GM23338 (cell line): ENCODE data around the gene TGFBRAP1. TPM values are rescaled to one million over a fixed set of nuclear protein-coding genes. Genes with fewer than 3 reads are reported as not detected.

Experiments used
- ATAC-seq: fragments of 200-7000 bp; cut with Tn5 transposase; 3 replicates; pipeline ENCODE4 v1.9.1; 2020
- DNase-seq: peaks from one replicate; pipeline ENCODE4 v3.0.0-alpha.2; 2015; ENCODE audit warnings: low spot score
- H2AFZ ChIP-seq: fragments of 200-600 bp; sonication (generic); 2 replicates; pipeline ENCODE4 v1.8.0; 2016; ENCODE audit warnings: antibody characterized with exemption, mild to moderate bottlenecking, moderate library complexity
- H3F3A ChIP-seq: fragments of 200-600 bp; sonication (generic); replicated peaks from 2 replicates; pipeline ENCODE4 v1.8.0; 2017; ENCODE audit warnings: antibody characterized with exemption, mixed run types, low read depth
- H3K27ac ChIP-seq: fragments of 200-600 bp; sonication (generic); 2 replicates; pipeline ENCODE4 v1.6.1; 2016; ENCODE audit warnings: low read depth
- H3K27me3 ChIP-seq: fragments of 200-600 bp; sonication (generic); 2 replicates; pipeline ENCODE4 v1.8.0; 2016; ENCODE audit warnings: mild to moderate bottlenecking, mixed run types, moderate library complexity; ENCODE audit not compliant: insufficient read depth
- H3K36me3 ChIP-seq: fragments of 200-600 bp; sonication (generic); 2 replicates; pipeline ENCODE4 v1.8.0; 2016; ENCODE audit warnings: mild to moderate bottlenecking; ENCODE audit not compliant: insufficient read depth
- H3K4me1 ChIP-seq: fragments of 200-600 bp; sonication (generic); 2 replicates; pipeline ENCODE4 v1.8.0; 2016; ENCODE audit warnings: mild to moderate bottlenecking, moderate library complexity; ENCODE audit not compliant: insufficient read depth
- H3K4me2 ChIP-seq: fragments of 200-600 bp; sonication (generic); 2 replicates; pipeline ENCODE4 v1.7.1; 2017; ENCODE audit warnings: mixed run types
- H3K4me3 ChIP-seq: fragments of 200-600 bp; sonication (generic); 2 replicates; pipeline ENCODE4 v1.6.1; 2016; ENCODE audit warnings: mixed run types
- H3K79me2 ChIP-seq: fragments of 200-600 bp; sonication (generic); replicated peaks from 2 replicates; pipeline ENCODE4 v1.8.0; 2017; ENCODE audit warnings: mild to moderate bottlenecking; ENCODE audit not compliant: insufficient read depth
- H3K9me2 ChIP-seq: fragments of 200-600 bp; sonication (generic); 2 replicates; pipeline ENCODE4 v1.8.0; 2017; ENCODE audit not compliant: insufficient read depth
- H4K20me1 ChIP-seq: fragments of 200-600 bp; sonication (generic); replicated peaks from 2 replicates; pipeline ENCODE4 v1.8.0; 2017; ENCODE audit warnings: mild to moderate bottlenecking; ENCODE audit not compliant: insufficient read depth
- H3K27ac Mint-ChIP-seq: 2 replicates; pipeline ENCODE4 v1.8.0; 2020; ENCODE audit warnings: inconsistent platforms, mild to moderate bottlenecking, moderate library complexity, mixed read lengths
- H3K27me3 Mint-ChIP-seq: 3 replicates; pipeline ENCODE4 v1.8.0; 2022; ENCODE audit warnings: low read depth, mild to moderate bottlenecking, moderate library complexity, mixed read lengths, inconsistent platforms; ENCODE audit not compliant: insufficient read depth, poor library complexity
- H3K36me3 Mint-ChIP-seq: 3 replicates; pipeline ENCODE4 v1.8.0; 2021; ENCODE audit warnings: low read depth, mild to moderate bottlenecking, inconsistent platforms, moderate library complexity, mixed read lengths
- H3K4me1 Mint-ChIP-seq: 3 replicates; pipeline ENCODE4 v1.8.0; 2020; ENCODE audit warnings: mild to moderate bottlenecking, inconsistent platforms, mixed read lengths
- H3K4me3 Mint-ChIP-seq: 3 replicates; pipeline ENCODE4 v1.8.0; 2021; ENCODE audit warnings: moderate library complexity, mild to moderate bottlenecking, inconsistent platforms, mixed read lengths
- H3K9me3 Mint-ChIP-seq: 3 replicates; pipeline ENCODE4 v1.8.0; 2020; ENCODE audit warnings: moderate library complexity, mild to moderate bottlenecking, inconsistent platforms, mixed read lengths
- CTCF ChIP-seq, 2 experiments: fragments of 200-600 bp in 1 of 2; sonication (generic) in 1 of 2; conservative IDR thresholded peaks; 2 replicates each; pipeline versions ENCODE4 v1.5.1 to v1.6.1; 2016 to 2017; ENCODE audit warnings: antibody characterized with exemption in 2 of 2, low read depth in 2 of 2, mild to moderate bottlenecking in 2 of 2, moderate library complexity in 1 of 2
- ETS1 ChIP-seq: IDR thresholded peaks from 2 replicates; pipeline ENCODE4 v1.6.1; 2016; ENCODE audit warnings: antibody characterized with exemption
- JUNB ChIP-seq: IDR thresholded peaks from one replicate; pipeline ENCODE4 v1.6.1; 2016; ENCODE audit warnings: antibody characterized with exemption; ENCODE audit not compliant: unreplicated experiment
- NANOG ChIP-seq: IDR thresholded peaks from 2 replicates; pipeline ENCODE4 v1.6.1; 2016; ENCODE audit warnings: antibody characterized with exemption, borderline replicate concordance
- POLR2AphosphoS5 ChIP-seq: IDR thresholded peaks from 2 replicates; pipeline ENCODE4 v1.6.1; 2016; ENCODE audit warnings: antibody characterized with exemption, low read depth
- STAT1 ChIP-seq: IDR thresholded peaks from one replicate; pipeline ENCODE4 v1.6.1; 2016; ENCODE audit warnings: antibody characterized with exemption; ENCODE audit not compliant: unreplicated experiment
- ZNF331 ChIP-seq: fragments of 250-450 bp; sonication (Bioruptor Pico); IDR thresholded peaks from 2 replicates; pipeline ENCODE4 v1.5.0; 2020; ENCODE audit warnings: low read depth, mild to moderate bottlenecking, moderate library complexity
- ZNF462 ChIP-seq: fragments of 250-450 bp; sonication (Bioruptor Pico); IDR thresholded peaks from 2 replicates; pipeline ENCODE4 v1.5.0; 2020; ENCODE audit warnings: mild to moderate bottlenecking, moderate library complexity
- polyA plus RNA-seq: library from polyadenylated mRNA; unstranded; fragments of >200 nt; fragmentation: Nextera tagmentation; extraction: Ambion mirVana; gene quantifications from 2 replicates; pipeline ENCODE4 v1.2.1, GENCODE V29; 2016
- total RNA-seq: library from RNA; depleted of rRNA; stranded (reverse); fragments of >200 nt; shearing (Covaris generic); gene quantifications from 2 replicates; pipeline ENCODE4 v1.2.3, GENCODE V29; 2014

The TGFBRAP1 gene
- total and polyA plus RNA-seq, 2 experiments from 2014 or later, result 6.3 to 23.5 TPM

- no peak overlapping the region for H3K4me3 Mint-ChIP-seq
- peaks cover 9% of the 10 kb centered on the region; the same call in 2 of the 3 replicates for H3K36me3 Mint-ChIP-seq
- H3K9me3 Mint-ChIP-seq, result peaks cover 15% of the 10 kb centered on the region
- H3K4me1 Mint-ChIP-seq, result no peaks in the 10 kb centered on the region; the same call in 2 of the 3 replicates
- TF ChIP-seq ZNF331 (CRISPR knock-in tag), result no peak
- TF ChIP-seq POLR2AphosphoS5, result no peak
- TF ChIP-seq ZNF462, result no peak
- TF ChIP-seq STAT1, result no peak
- Histone ChIP-seq H3K4me1 (no peaks in the 10 kb centered on the region), H3K4me2 (no peak overlapping the region), H3K27ac (no peak overlapping the region), H3K36me3 (no peaks in the 10 kb centered on the region), H3K4me3 (no peak overlapping the region), H3K9me2 (no peaks in the 10 kb centered on the region; the same call in 1 of the 2 replicates), H3K79me2 (no peaks in the 10 kb centered on the region), H3F3A (no peaks in the 10 kb centered on the region), H4K20me1 (no peaks in the 10 kb centered on the region), H3K27me3 (no peaks in the 10 kb centered on the region), H2AFZ (no peak overlapping the region)
- H3K27ac Mint-ChIP-seq, result no peak overlapping the region
- H3K27me3 Mint-ChIP-seq, result peaks cover 6% of the 10 kb centered on the region
- ATAC-seq, result no peak
- DNase-seq, result no peak
These were observed 79.6 kb downstream of the TGFBRAP1 start for GRCh38 chr2:105249891-105250290.

GRCh38 chr2:105249181-105249580, 80.4 kb downstream of the TGFBRAP1 start:
- H3K27me3 Mint-ChIP-seq, result peaks cover 6% of the 10 kb centered on the region
- ATAC-seq (no peak), DNase-seq (no peak)
- Histone ChIP-seq H3K27me3 (no peaks in the 10 kb centered on the region), H3K79me2 (no peaks in the 10 kb centered on the region), H4K20me1 (no peaks in the 10 kb centered on the region), H3K4me2 (no peak overlapping the region), H2AFZ (no peak overlapping the region), H3K4me3 (no peak overlapping the region), H3K4me1 (no peaks in the 10 kb centered on the region), H3F3A (no peaks in the 10 kb centered on the region), H3K9me2 (no peaks in the 10 kb centered on the region; the same call in 1 of the 2 replicates), H3K27ac (no peak overlapping the region), H3K36me3 (no peaks in the 10 kb centered on the region)
- H3K9me3 Mint-ChIP-seq, result peaks cover 15% of the 10 kb centered on the region
- no peak overlapping the region for H3K4me3 Mint-ChIP-seq
- peaks cover 9% of the 10 kb centered on the region; the same call in 2 of the 3 replicates for H3K36me3 Mint-ChIP-seq
- no peaks in the 10 kb centered on the region; the same call in 1 of the 3 replicates for H3K4me1 Mint-ChIP-seq
- TF ChIP-seq JUNB (no peak), CTCF (conservative IDR thresholded peaks at IDR 0.05; ENCODE audit: low read depth in 2 of 2) (no peak), NANOG (no peak), ETS1 (no peak)
- no peak overlapping the region for H3K27ac Mint-ChIP-seq
